H1 (cell line): ENCODE results near the gene ZNF555. TPM values are rescaled to one million over a fixed set of nuclear protein-coding genes. Genes with fewer than 3 reads are reported as not detected.

Source experiments
- CTCF ChIA-PET: fragments of 300-600 bp; sonication (Branson Sonifier 250); formaldehyde crosslinking; loops from one replicate; lab custom pipeline; 2021; ENCODE audit not compliant: partially characterized antibody; lab: Charles Lee
- POLR2A ChIA-PET: fragments of 300-600 bp; sonication (Branson Sonifier 250); formaldehyde crosslinking; loops from one replicate; lab custom pipeline; 2021; ENCODE audit warnings: inconsistent platforms; ENCODE audit not compliant: partially characterized antibody; lab: Charles Lee
- DNase-seq, 2 experiments: peaks; one replicate each; pipeline versions ENCODE4 v3.0.0 to v3.0.0-alpha.2; 2010 to 2022; ENCODE audit warnings: low spot score in 2 of 2, low read depth in 1 of 2, mixed read lengths in 1 of 2
- FAIRE-seq: peaks from 2 replicates; lab custom pipeline; 2011; peaks lifted over from hg19 to GRCh38; lab: Jason Lieb, UNC
- H2AFZ ChIP-seq: 2 replicates; pipeline ENCODE4 v1.8.1; 2012; ENCODE audit warnings: low read length, inconsistent platforms
- H2AK5ac ChIP-seq: 2 replicates; pipeline ENCODE4 v1.6.1; 2013; ENCODE audit warnings: low read depth, low read length
- H2BK120ac ChIP-seq: replicated peaks from 2 replicates; pipeline ENCODE3; 2013; ENCODE audit warnings: low read depth, low read length, inconsistent platforms
- H2BK12ac ChIP-seq: 2 replicates; pipeline ENCODE4 v1.6.1; 2013; ENCODE audit warnings: low read depth, low read length
- H2BK15ac ChIP-seq: 2 replicates; pipeline ENCODE4 v1.6.1; 2013; ENCODE audit warnings: low read length
- H2BK20ac ChIP-seq: 2 replicates; pipeline ENCODE4 v1.6.1; 2013; ENCODE audit warnings: low read length
- H2BK5ac ChIP-seq: 2 replicates; pipeline ENCODE4 v1.6.1; 2013; ENCODE audit warnings: low read depth, low read length
- H3K14ac ChIP-seq: 2 replicates; pipeline ENCODE4 v1.6.1; 2013; ENCODE audit warnings: inconsistent platforms; ENCODE audit not compliant: insufficient read length
- H3K18ac ChIP-seq: 2 replicates; pipeline ENCODE4 v1.6.1; 2013; ENCODE audit warnings: low read length; ENCODE audit errors: extremely low read depth
- H3K23ac ChIP-seq: 2 replicates; pipeline ENCODE4 v1.6.1; 2013; ENCODE audit warnings: inconsistent platforms; ENCODE audit not compliant: insufficient read length
- H3K23me2 ChIP-seq: 2 replicates; pipeline ENCODE4 v1.6.1; 2013; ENCODE audit warnings: low read depth, low read length
- H3K27ac ChIP-seq: 2 replicates; pipeline ENCODE4 v1.6.1; 2011; ENCODE audit warnings: low read depth, low read length, inconsistent platforms
- H3K27me3 ChIP-seq, 4 experiments: replicated peaks in 1 of 4; 1 replicate in 1 of 4; 2 replicates in 3 of 4; pipeline versions ENCODE4 v1.6.1 to v1.8.1; 2011 to 2013; ENCODE audit warnings: low read length in 3 of 4, mild to moderate bottlenecking in 3 of 4, inconsistent platforms in 2 of 4, mixed read lengths in 2 of 4, moderate library complexity in 1 of 4; ENCODE audit not compliant: control insufficient read depth in 3 of 4, insufficient read depth in 3 of 4; ENCODE audit errors: extremely low read depth in 1 of 4
- H3K36me3 ChIP-seq, 4 experiments: 2 replicates each; pipeline versions ENCODE4 v1.6.1 to v1.8.1; 2011 to 2013; ENCODE audit warnings: mild to moderate bottlenecking in 4 of 4, low read length in 3 of 4, moderate library complexity in 2 of 4, control low read depth in 1 of 4, inconsistent platforms in 1 of 4; ENCODE audit not compliant: insufficient read depth in 4 of 4, control insufficient read depth in 2 of 4
- H3K4ac ChIP-seq: replicated peaks from 2 replicates; pipeline ENCODE3; 2013; ENCODE audit warnings: low read length, low read depth, mixed read lengths, inconsistent platforms; ENCODE audit not compliant: insufficient read length
- H3K4me1 ChIP-seq, 4 experiments: replicated peaks in 1 of 4; 1 replicate in 1 of 4; 2 replicates in 3 of 4; pipeline versions ENCODE4 v1.6.1 to v1.8.1; 2011 to 2013; ENCODE audit warnings: low read length in 3 of 4, inconsistent platforms in 2 of 4, mixed read lengths in 1 of 4; ENCODE audit not compliant: insufficient read depth in 4 of 4, control insufficient read depth in 3 of 4
- H3K4me2 ChIP-seq, 2 experiments: 2 replicates each; pipeline versions ENCODE4 v1.6.1 to v1.8.1; 2011 to 2013; ENCODE audit warnings: low read depth in 2 of 2, low read length in 2 of 2, control low read depth in 1 of 2, inconsistent platforms in 1 of 2, mild to moderate bottlenecking in 1 of 2; ENCODE audit not compliant: insufficient read depth in 1 of 2
- H3K4me3 ChIP-seq, 4 experiments: fragments of 200-600, 300-600 bp in 1 of 4; sonication (generic), shearing (Covaris generic), sonication (Bioruptor Twin) in 1 of 4; 2 replicates each; pipeline versions ENCODE4 v1.5.1 to v1.8.1; 2011 to 2016; ENCODE audit warnings: low read length in 4 of 4, low read depth in 3 of 4, control low read depth in 2 of 4, inconsistent platforms in 2 of 4, mild to moderate bottlenecking in 2 of 4, mixed read lengths in 1 of 4, moderate library complexity in 1 of 4; ENCODE audit not compliant: insufficient read depth in 2 of 4; ENCODE audit errors: extremely low read depth in 1 of 4
- H3K56ac ChIP-seq: replicated peaks from 2 replicates; pipeline ENCODE3; 2013; ENCODE audit warnings: low read depth, mild to moderate bottlenecking, mixed read lengths, low read length, inconsistent platforms; ENCODE audit not compliant: insufficient read length
- H3K79me1 ChIP-seq: 2 replicates; pipeline ENCODE4 v1.6.1; 2013; ENCODE audit warnings: low read depth, low read length, control low read depth
- H3K79me2 ChIP-seq, 2 experiments: 2 replicates each; pipeline versions ENCODE4 v1.6.1 to v1.8.1; 2012 to 2013; ENCODE audit warnings: low read length in 2 of 2, mild to moderate bottlenecking in 2 of 2, inconsistent platforms in 1 of 2; ENCODE audit not compliant: insufficient read depth in 2 of 2, control insufficient read depth in 1 of 2
- H3K9ac ChIP-seq, 4 experiments: replicated peaks in 1 of 4; 1 replicate in 1 of 4; 2 replicates in 3 of 4; pipeline versions ENCODE4 v1.6.1 to v1.8.1; 2011 to 2013; ENCODE audit warnings: low read depth in 3 of 4, low read length in 3 of 4, control low read depth in 2 of 4, mild to moderate bottlenecking in 2 of 4, moderate library complexity in 2 of 4, inconsistent platforms in 1 of 4; ENCODE audit errors: extremely low read depth in 1 of 4
- H3K9me3 ChIP-seq, 2 experiments: 2 replicates each; pipeline versions ENCODE4 v1.6.1 to v1.8.1; 2012 to 2013; ENCODE audit warnings: mild to moderate bottlenecking in 2 of 2, moderate library complexity in 2 of 2, control low read depth in 1 of 2, inconsistent platforms in 1 of 2, low read depth in 1 of 2, low read length in 1 of 2, mixed read lengths in 1 of 2; ENCODE audit not compliant: insufficient read depth in 2 of 2
- H4K20me1 ChIP-seq, 2 experiments: replicated peaks in 1 of 2; 2 replicates each; pipeline versions ENCODE3 to v1.8.1; 2011 to 2013; ENCODE audit warnings: inconsistent platforms in 2 of 2, low read length in 2 of 2, mild to moderate bottlenecking in 1 of 2; ENCODE audit not compliant: insufficient read depth in 2 of 2, control insufficient read depth in 1 of 2
- H4K5ac ChIP-seq: 2 replicates; pipeline ENCODE4 v1.6.1; 2013; ENCODE audit warnings: low read length, low read depth, mixed read lengths, inconsistent platforms; ENCODE audit not compliant: insufficient read length
- H4K8ac ChIP-seq: 2 replicates; pipeline ENCODE4 v1.8.0; 2013; ENCODE audit warnings: mild to moderate bottlenecking, moderate library complexity, low read length, inconsistent platforms; ENCODE audit not compliant: insufficient read depth; ENCODE audit errors: extremely low read depth
- H4K91ac ChIP-seq: replicated peaks from 2 replicates; pipeline ENCODE3; 2013; ENCODE audit warnings: low read length, mixed read lengths, inconsistent platforms; ENCODE audit not compliant: insufficient read length
- CBX5 ChIP-seq: fragments of 300-800, 300-1000 bp; sonication (generic); IDR thresholded peaks from 2 replicates; pipeline ENCODE4 v1.7.1; 2016; ENCODE audit warnings: antibody characterized with exemption, low read length, low read depth
- CBX8 ChIP-seq: fragments of 300-800, 300-1000 bp; sonication (generic); IDR thresholded peaks from 2 replicates; pipeline ENCODE4 v1.7.1; 2016; ENCODE audit warnings: low read depth, low read length, borderline replicate concordance
- FOSL1 ChIP-seq: IDR thresholded peaks from 2 replicates; pipeline ENCODE4 v1.6.1; 2011; ENCODE audit warnings: mild to moderate bottlenecking, low read depth, low read length, moderate library complexity; ENCODE audit not compliant: insufficient read depth
- KDM4A ChIP-seq: IDR thresholded peaks from one replicate; pipeline ENCODE4 v1.7.1; 2012; ENCODE audit warnings: low read depth, mild to moderate bottlenecking, moderate library complexity, low read length, inconsistent platforms; ENCODE audit not compliant: severe bottlenecking
- RFX5 ChIP-seq: IDR thresholded peaks from 2 replicates; pipeline ENCODE4 v1.6.1; 2011; ENCODE audit warnings: low read depth, low read length, improper control_type of control experiment, borderline replicate concordance
- RNF2 ChIP-seq: fragments of 200-900, 300-1000 bp; sonication (generic); IDR thresholded peaks from 2 replicates; pipeline ENCODE4 v1.7.1; 2016; ENCODE audit warnings: borderline replicate concordance, low read depth, mild to moderate bottlenecking, antibody characterized with exemption, low read length; ENCODE audit not compliant: poor library complexity, severe bottlenecking; ENCODE audit errors: missing control alignments
- TAF1 ChIP-seq: IDR thresholded peaks from 2 replicates; pipeline ENCODE4 v1.6.1; 2011; ENCODE audit warnings: mild to moderate bottlenecking, low read depth, low read length
- YY1 ChIP-seq: IDR thresholded peaks from 2 replicates; pipeline ENCODE4 v1.6.1; 2011; ENCODE audit warnings: low read depth, mild to moderate bottlenecking, low read length
- ZNF274 ChIP-seq: IDR thresholded peaks from 2 replicates; pipeline ENCODE4 v1.7.0; 2012; ENCODE audit warnings: low read length, borderline replicate concordance; ENCODE audit errors: extremely low read depth
- WGBS, 2 experiments: shearing (Covaris generic) in 1 of 2; methylation state at CpG; one replicate each; pipeline versions ENCODE4 v1.1.6 to v1.1.7; 2013 to 2015; ENCODE audit warnings: low lambda C conversion rate in 2 of 2, mixed read lengths in 2 of 2, inconsistent platforms in 1 of 2, low coverage in 1 of 2, missing lambda C conversion rate in 1 of 2; ENCODE audit not compliant: insufficient replicate concordance in 2 of 2, insufficient coverage in 1 of 2, insufficient read length in 1 of 2; ENCODE audit errors: extremely low coverage in 1 of 2, missing lambda C conversion rate in 1 of 2; 5-methylcytosine and 5-hydroxymethylcytosine counted together
- polyA plus RNA-seq, 7 experiments: library from polyadenylated mRNA; depleted of rRNA in 3 of 7; stranded (reverse) in 5 of 7; unstranded in 2 of 7; fragments of >200 nt in 5 of 7; fragments of 200-250 nt in 2 of 7; gene quantifications; 1 replicate in 5 of 7; 2 replicates in 1 of 7; 4 replicates in 1 of 7; pipeline versions ENCODE4 v1.2.1 to v1.2.3, GENCODE V29; 2011 to 2013; ENCODE audit warnings: missing spikeins in 2 of 7, mixed read lengths in 2 of 7
- total RNA-seq: library from RNA; stranded (reverse); fragmentation: NEBNext Ultra II Directional; extraction: Animal tissue kit (Norgen Biotek cat#: 25700); gene quantifications from 2 replicates; pipeline ENCODE4 v1.2.1, GENCODE V29; 2021
- TF ChIP-seq, protein P1 (sequence below), 3 experiments: IDR thresholded peaks; 1 replicate in 2 of 3; 2 replicates in 1 of 3; pipeline versions ENCODE4 v1.5.1 to v1.6.1; 2011; ENCODE audit warnings: low read length in 3 of 3, mild to moderate bottlenecking in 3 of 3, inconsistent platforms in 2 of 3, low read depth in 1 of 3, moderate library complexity in 1 of 3; ENCODE audit not compliant: insufficient read depth in 1 of 3; ENCODE audit errors: control extremely low read depth in 1 of 3

The ZNF555 gene
- total and polyA plus RNA-seq, 2 of the 8 experiments (the other 6 are each of a cell fraction or from before 2014, with no cell fraction given) = 1.6 to 5.7 TPM

DNA sequence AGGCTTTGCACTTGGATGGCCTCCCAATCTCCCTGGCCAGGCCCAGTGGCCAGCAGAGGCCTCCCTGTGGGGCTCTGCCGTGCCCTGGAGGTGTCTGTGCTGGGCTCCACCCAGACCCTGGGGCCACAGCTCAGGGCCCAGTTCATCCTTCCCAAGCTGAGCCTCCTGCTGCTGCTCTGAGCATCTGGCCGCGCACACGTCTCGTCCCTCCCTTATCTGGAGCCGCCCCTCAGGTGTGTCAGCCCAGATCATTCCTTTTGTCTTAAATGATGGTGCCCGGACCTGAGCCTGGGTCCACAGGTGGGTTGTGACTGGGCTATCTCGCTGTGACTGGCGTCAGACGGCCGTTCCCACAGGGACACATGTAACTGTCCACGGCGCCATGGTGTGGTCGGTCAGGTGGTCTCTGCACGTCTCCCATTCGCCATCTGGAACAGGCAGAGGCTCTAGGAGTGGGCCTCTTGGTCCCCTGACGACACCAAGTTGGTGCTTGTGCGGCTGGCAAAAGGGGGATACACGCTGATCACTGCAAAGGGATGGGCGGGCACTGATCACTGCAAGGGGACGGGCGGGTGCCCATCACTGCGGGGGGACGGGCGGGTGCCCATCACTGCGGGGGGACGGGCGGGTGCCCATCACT is 35.9 kb upstream of the ZNF555 start:
- Histone ChIP-seq H3K79me2 (no peaks in the 10 kb centered on the region), H2AFZ (no peak overlapping the region), H3K4ac (no peak overlapping the region), H2BK20ac (no peak overlapping the region), H2BK15ac (no peak overlapping the region), H2BK5ac (no peak overlapping the region), H3K23ac (no peak overlapping the region), H4K20me1 (peaks cover 9 to 31% of the 10 kb centered on the region in 2 experiments), H3K36me3 (peaks cover 9 to 72% (median 55%) of the 10 kb centered on the region in 4 experiments; a peak in 7 of 8 replicates), H2BK120ac (no peak overlapping the region), H3K4me1 (no peaks in the 10 kb centered on the region; a peak in 1 of 7 replicates), H2BK12ac (no peak overlapping the region), H3K79me1 (peaks cover 11% of the 10 kb centered on the region), H3K4me2 (no peak overlapping the region), H3K27ac (no peak overlapping the region), H4K91ac (no peak overlapping the region), H3K27me3 (no peaks in the 10 kb centered on the region), H4K8ac (no peak overlapping the region), H3K4me3 (no peak overlapping the region), H3K14ac (no peak overlapping the region), H3K23me2 (peaks cover 7% of the 10 kb centered on the region; the same call in 1 of the 2 replicates), H3K9me3 (no peaks in the 10 kb centered on the region), H4K5ac (no peak overlapping the region), H2AK5ac (no peak overlapping the region), H3K56ac (no peak overlapping the region), H3K9ac (no peak overlapping the region), H3K18ac (no peak overlapping the region)
- ChIA-PET CTCF (no interaction called here), POLR2A (no interaction called here)
- FAIRE-seq (no peak), DNase-seq (no peak)
- 95% methylated on average over 17 of the region's 28 CpGs; no CpG with 5 or more reads in 1 of the 2 experiments for WGBS, 2 experiments
- TF ChIP-seq RNF2 = no peak
- TF ChIP-seq FOSL1 = no peak
- no peak for TF ChIP-seq TAF1
- TF ChIP-seq, protein P1, sequence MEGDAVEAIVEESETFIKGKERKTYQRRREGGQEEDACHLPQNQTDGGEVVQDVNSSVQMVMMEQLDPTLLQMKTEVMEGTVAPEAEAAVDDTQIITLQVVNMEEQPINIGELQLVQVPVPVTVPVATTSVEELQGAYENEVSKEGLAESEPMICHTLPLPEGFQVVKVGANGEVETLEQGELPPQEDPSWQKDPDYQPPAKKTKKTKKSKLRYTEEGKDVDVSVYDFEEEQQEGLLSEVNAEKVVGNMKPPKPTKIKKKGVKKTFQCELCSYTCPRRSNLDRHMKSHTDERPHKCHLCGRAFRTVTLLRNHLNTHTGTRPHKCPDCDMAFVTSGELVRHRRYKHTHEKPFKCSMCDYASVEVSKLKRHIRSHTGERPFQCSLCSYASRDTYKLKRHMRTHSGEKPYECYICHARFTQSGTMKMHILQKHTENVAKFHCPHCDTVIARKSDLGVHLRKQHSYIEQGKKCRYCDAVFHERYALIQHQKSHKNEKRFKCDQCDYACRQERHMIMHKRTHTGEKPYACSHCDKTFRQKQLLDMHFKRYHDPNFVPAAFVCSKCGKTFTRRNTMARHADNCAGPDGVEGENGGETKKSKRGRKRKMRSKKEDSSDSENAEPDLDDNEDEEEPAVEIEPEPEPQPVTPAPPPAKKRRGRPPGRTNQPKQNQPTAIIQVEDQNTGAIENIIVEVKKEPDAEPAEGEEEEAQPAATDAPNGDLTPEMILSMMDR (IDR thresholded peaks at IDR 0.05; ENCODE audit: control extremely low read depth in 1 of 3, insufficient read depth in 1 of 3, low read depth in 1 of 3, low read length in 3 of 3) = no peak
- TF ChIP-seq RFX5 = no peak
- no peak for TF ChIP-seq CBX8
- no peak for TF ChIP-seq KDM4A
- no peak for TF ChIP-seq CBX5
- no peak for TF ChIP-seq YY1
- TF ChIP-seq ZNF274 = no peak
